NCI-H526 treated with DMSO at 0.1 percent for 48 hours (cell line): ENCODE data around the gene ADD1.

Experiments
- DNase-seq: peaks from one replicate; lab custom pipeline; 2025; lab: John Stamatoyannopoulos, UW

Gene ADD1

GRCh38 chr4:2843263-2843940 is at the start of gene ADD1:
ADD1 (plus strand) TSS chr4:2843844; CDS start chr4:2875916, 32,072 bp downstream.
- DNase-seq, result peak; percentile 72

GRCh38 chr4:2794486-2795299 is 49.0 kb upstream of the ADD1 start:
- DNase-seq, result no peak

GRCh38 chr4:2795300-2795892 is 48.2 kb upstream of the ADD1 start:
- DNase-seq, result no peak

DNA sequence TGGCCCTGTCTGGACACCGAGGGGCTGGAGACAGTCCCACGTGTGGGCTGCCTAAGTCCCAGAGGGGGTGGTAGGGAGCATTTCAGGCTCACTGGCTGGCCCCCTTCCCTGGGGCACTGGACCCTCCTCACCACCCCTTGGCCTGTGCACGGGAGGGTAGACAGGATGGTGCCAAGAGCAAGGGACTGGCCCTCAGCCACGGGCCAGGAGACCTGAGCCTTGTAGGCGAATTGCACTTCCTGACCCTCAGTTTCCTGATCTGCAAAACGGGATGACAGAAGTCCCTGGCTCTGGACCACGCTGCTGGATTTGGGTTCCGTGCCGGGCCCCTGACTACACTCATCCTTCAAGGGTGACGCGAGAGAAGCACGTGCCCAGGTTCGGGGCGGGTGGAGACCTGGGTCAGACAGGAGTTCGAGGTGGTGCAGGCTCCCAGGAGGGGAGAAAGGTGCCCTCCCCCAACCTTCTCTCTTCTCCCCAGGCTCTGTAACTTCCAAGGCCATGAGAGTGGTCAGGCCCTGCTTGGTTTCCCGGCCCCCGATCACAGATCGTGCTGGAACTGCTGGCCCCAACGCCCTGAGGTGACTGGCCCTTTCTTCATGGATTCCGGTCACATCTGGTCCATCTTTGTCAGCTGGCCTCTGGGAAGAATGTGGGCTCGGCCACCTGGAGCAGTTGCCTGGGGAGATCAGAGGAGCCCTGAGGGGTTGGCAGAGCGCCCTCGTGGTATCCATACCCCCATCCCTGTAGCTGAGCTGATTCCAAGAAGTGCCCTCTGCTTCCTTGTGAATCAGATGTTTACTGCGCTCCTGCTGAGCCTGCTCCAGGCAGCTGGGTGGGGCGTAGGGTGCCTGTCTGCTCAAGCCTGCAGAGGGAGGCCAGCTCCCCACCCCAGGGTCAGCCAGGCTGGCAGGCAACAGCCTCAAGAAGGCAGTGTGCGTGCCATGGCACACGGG is 47.5 kb upstream of the ADD1 start:
- DNase-seq, result no peak

GRCh38 chr4:2796849-2797544 is 46.6 kb upstream of the ADD1 start:
- no peak for DNase-seq

GRCh38 chr4:2797545-2798305 is 45.9 kb upstream of the ADD1 start:
- DNase-seq, result no peak

GRCh38 chr4:2798399-2799223 is 45.0 kb upstream of the ADD1 start:
- DNase-seq, result no peak

DNA sequence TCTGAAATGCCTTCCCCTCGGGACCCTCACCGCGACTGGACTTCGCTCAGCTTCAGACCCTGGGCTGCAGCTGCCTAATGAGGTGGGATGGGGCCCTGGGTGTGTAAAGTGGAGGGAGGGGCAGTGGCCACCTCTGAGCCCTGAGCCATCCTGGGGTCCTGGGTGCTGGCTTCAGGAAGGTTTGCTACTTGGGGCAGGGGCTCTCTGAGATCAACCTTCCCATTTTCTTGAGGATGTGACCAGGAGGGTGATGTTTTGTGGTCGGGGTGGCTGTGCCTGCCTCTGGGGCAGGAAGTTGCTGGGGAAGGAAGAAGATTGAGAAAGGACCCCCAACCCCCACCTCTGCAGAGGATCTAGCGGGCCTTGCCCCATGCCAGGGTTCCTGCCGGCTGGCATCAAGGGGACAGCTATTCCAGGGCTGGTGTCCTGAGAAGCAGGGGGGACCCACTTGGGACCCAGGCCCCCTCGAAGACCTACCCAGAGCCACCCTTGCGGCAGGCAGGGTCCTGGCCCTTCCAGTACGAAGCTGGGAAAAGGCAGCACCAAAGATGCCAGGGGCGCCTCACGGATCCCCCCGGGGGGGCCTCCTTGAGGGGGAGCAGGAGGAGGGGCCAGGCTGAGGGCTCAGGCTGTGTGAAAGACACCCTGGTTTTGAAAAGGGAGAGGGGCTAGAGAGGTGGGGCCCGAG is 44.3 kb upstream of the ADD1 start:
- no peak for DNase-seq

DNA sequence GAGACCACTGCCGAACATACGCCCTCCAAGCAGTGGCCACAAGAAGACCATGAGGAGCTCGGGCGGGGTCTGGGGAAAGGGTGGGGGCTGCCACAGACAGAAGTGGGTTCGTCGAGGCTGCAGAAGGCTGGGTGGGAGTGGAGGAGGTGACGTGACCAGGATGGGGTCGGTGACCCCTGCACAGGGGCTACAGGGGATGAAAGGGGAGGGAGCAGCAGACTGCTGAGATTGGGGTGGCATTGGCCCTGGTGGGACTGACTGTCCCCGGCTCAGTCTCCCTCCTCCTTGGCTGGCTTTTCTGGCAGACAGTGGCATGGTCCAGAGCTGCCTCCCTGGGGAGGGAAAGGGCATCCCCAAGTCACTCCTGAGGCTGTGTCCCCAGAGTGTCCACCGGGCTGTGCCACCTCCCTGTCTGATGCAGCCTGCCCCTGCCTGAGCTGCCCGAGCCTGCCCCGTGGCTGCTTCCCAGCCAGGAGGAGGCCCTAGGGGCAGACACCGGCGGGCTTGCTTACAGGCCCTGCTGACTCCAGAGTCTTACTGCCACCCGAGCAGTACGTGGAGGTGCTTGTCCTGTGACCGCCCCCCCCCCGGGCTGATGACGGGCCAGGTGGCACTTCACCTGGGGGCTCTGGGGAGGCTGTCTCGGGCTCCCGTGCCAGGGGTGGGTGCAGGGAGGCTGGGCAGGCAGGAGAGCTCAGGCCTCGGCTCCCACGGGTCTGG is 43.5 kb upstream of the ADD1 start:
- no peak for DNase-seq

- DNase-seq, result no peak
These were observed 42.7 kb upstream of the ADD1 start for GRCh38 chr4:2800691-2801596.

- no peak for DNase-seq
These were observed 40.8 kb upstream of the ADD1 start for GRCh38 chr4:2802618-2803531.

GRCh38 chr4:2803624-2804448 is 39.8 kb upstream of the ADD1 start:
- no peak for DNase-seq

- no peak for DNase-seq
These were observed 39.1 kb upstream of the ADD1 start for GRCh38 chr4:2804449-2804972.

DNA sequence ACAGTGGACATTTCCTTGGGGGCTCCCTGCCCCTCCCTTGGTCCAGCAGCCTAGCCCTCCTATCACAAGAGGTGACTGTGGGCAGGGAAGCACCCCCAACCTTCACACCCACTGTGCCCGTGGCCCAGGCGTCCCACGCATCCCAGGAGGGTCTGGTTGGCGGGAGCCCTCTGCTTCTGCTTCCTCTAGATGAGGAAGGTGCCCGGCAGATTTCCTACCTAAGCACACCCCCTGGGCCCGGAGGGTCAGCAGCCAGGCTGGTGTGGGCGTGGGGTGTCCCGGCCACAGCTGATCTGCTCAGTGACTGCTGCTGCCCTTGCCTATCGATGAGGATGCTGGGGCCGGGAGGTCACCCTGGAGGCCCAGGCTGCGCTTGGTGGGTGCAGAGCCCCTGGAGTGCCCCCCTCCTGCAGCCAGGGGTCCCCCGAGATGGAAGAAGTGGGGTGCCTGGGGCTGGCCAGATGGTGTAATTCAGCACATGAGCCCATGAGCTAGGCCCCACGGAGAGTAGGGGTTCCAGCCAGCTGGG is 38.6 kb upstream of the ADD1 start:
- DNase-seq, result no peak
